HEK293T (cell line): ENCODE data around the gene BORCS6.

ENCODE experiments used
- CTCF ChIA-PET: fragments of 350-600 bp; formaldehyde crosslinking; extraction: SDS; loops from one replicate; lab custom pipeline; 2021; ENCODE audit warnings: antibody characterized with exemption, inconsistent platforms; lab: Yijun Ruan, JAX
- POLR2A ChIA-PET: fragments of 350-600 bp; formaldehyde crosslinking; extraction: SDS; loops from one replicate; lab custom pipeline; 2020; ENCODE audit warnings: antibody characterized with exemption, inconsistent platforms; lab: Yijun Ruan, JAX
- DNase-seq: peaks from one replicate; pipeline ENCODE4 v3.0.0; 2012; ENCODE audit warnings: mixed read lengths; ENCODE audit errors: extremely low spot score
- ARNT ChIP-seq: fragments of 450-650 bp; IDR thresholded peaks from 2 replicates; pipeline ENCODE4 v1.6.1; 2017; ENCODE audit warnings: mild to moderate bottlenecking
- BHLHE40 ChIP-seq: fragments of 450-650 bp; IDR thresholded peaks from 2 replicates; pipeline ENCODE4 v1.6.1; 2016; ENCODE audit warnings: mild to moderate bottlenecking, moderate library complexity, borderline replicate concordance
- CTBP1 ChIP-seq: fragments of 450-650 bp; IDR thresholded peaks from 2 replicates; pipeline ENCODE4 v1.6.1; 2016; ENCODE audit warnings: borderline replicate concordance
- ELF4 ChIP-seq: fragments of 450-650 bp; IDR thresholded peaks from 2 replicates; pipeline ENCODE4 v1.6.1; 2017; ENCODE audit warnings: antibody characterized with exemption
- FOXA1 ChIP-seq: fragments of 450-650 bp; IDR thresholded peaks from 2 replicates; pipeline ENCODE4 v1.6.1; 2016; ENCODE audit warnings: mild to moderate bottlenecking
- FOXM1 ChIP-seq: fragments of 450-650 bp; IDR thresholded peaks from 2 replicates; pipeline ENCODE4 v1.6.1; 2017; ENCODE audit warnings: mild to moderate bottlenecking, borderline replicate concordance
- HDGF ChIP-seq: fragments of 450-650 bp; IDR thresholded peaks from 2 replicates; pipeline ENCODE4 v1.6.1; 2017; ENCODE audit warnings: antibody characterized with exemption, borderline replicate concordance
- L3MBTL2 ChIP-seq: fragments of 450-650 bp; conservative IDR thresholded peaks from 2 replicates; pipeline ENCODE4 v1.6.1; 2016; ENCODE audit warnings: mild to moderate bottlenecking
- LEF1 ChIP-seq: fragments of 450-650 bp; IDR thresholded peaks from 2 replicates; pipeline ENCODE4 v1.6.1; 2017; ENCODE audit warnings: mild to moderate bottlenecking, borderline replicate concordance
- NFRKB ChIP-seq: fragments of 450-650 bp; IDR thresholded peaks from 2 replicates; pipeline ENCODE4 v1.6.1; 2016; ENCODE audit warnings: mild to moderate bottlenecking, moderate library complexity
- PKNOX1 ChIP-seq: fragments of 450-650 bp; IDR thresholded peaks from 2 replicates; pipeline ENCODE4 v1.6.1; 2016
- SP1 ChIP-seq: fragments of 450-650 bp; IDR thresholded peaks from 2 replicates; pipeline ENCODE4 v1.6.1; 2017
- TARDBP ChIP-seq: fragments of 450-650 bp; IDR thresholded peaks from 2 replicates; pipeline ENCODE4 v1.6.1; 2016
- ZNF384 ChIP-seq: fragments of 450-650 bp; IDR thresholded peaks from 2 replicates; pipeline ENCODE4 v1.6.1; 2016

The BORCS6 gene

GRCh38 chr17:8227238-8227581 is 37.2 kb upstream of the BORCS6 start:
- ChIA-PET POLR2A (interaction anchor here (0.6 to 9.9 kb wide), 7 partner anchors 8 to 71 kb away, joined by 3 to 135 read pairs (median 4); partner anchors contain the start of genes BORCS6, CTC1, PFAS and RANGRF), CTCF (interaction anchor here (1.2 kb wide), 1 partner anchor 108 kb away, joined by 3 read pairs; no protein-coding TSS in a partner anchor)

DNA sequence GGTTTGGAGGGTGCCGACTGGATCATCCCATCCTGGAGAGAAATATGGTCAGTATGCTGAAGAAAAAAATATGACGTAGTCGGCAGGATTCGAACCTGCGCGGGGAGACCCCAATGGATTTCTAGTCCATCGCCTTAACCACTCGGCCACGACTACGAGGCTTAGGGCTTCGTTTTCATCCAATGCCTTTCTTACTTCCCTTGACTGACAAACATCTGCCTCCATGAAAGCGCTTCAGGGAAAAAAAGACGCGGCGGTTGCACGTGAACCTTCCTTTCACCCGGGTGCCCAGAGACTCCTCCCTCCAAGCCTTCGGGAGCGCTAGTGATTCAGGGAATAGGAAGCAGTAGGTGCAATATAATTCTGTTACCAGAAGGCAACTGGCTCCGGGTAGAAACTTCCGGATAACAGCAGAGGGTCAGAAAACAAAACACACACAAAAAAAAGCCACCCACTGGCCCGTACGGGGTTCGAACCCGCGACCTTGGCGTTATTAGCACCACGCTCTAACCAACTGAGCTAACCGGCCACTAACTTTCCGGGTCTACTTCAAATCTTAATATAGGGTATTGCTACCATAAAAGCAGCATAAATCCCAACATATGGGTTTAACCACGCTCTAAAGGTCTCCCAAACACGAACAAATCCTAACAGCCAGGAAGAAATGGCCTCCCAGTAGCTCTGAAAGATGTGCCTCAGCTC is 36.7 kb upstream of the BORCS6 start:
- POLR2A ChIA-PET, result interaction anchor here (0.8 to 9.9 kb wide), 8 partner anchors 9 to 70 kb away, joined by 3 to 135 read pairs (median 6); partner anchors contain the start of genes AURKB, BORCS6, CTC1 and PFAS
- peak; percentile 59 for DNase-seq
- TF ChIP-seq L3MBTL2 (peak; percentile 41), FOXM1 (no peak), NFRKB (peak; percentile 31; the same call in 1 of the 2 replicates), FOXA1 (no peak), TARDBP (no peak), ZNF384 (peak; percentile 75), HDGF (no peak), LEF1 (no peak), PKNOX1 (peak; percentile 84), ELF4 (peak; percentile 25; the same call in 1 of the 2 replicates)
- CTCF ChIA-PET, result interaction anchor here (1.2 kb wide), 1 partner anchor 107 kb away, joined by 3 read pairs; no protein-coding TSS in a partner anchor

More at GRCh38 chr17:8227238-8227581, 37.2 kb upstream of the BORCS6 start:
- TF ChIP-seq ZNF384, result no peak
- no peak for TF ChIP-seq ELF4
- TF ChIP-seq BHLHE40, result no peak
- TF ChIP-seq FOXM1, result no peak
- TF ChIP-seq NFRKB, result no peak
- peak; percentile 71; the same call in 1 of the 2 replicates for TF ChIP-seq HDGF
- peak; percentile 9 for DNase-seq

DNA sequence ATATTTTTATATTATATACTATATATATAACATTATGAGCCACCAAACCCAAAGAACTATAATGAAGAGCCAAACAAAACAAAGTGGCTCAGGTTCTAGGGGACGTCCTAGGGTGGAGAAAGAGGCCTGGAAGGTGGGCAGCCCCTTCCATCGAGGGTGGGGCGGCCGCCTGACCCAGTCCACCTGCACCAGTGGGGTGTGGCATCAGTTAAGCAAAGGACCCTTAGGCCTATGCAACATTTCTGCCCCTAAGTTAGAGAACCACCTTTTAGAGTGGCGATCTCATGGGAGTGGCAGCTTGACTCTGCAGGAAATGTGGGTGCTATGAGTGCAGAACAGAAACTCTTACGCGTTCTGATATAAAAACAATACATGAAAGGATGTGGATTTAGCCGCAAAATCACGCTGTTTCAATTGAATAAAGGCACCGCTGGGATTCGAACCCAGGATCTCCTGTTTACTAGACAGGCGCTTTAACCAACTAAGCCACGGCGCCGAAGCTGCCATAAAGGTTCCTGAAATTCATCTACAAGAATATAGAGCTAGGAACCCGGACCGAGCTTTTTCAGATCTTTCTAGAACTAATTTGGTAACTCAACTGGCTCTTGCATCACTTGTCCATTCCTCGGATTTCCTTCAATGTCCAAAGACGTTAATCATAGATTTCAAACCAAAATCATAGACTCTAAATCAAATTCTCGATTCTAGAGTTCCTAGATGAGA is 36.0 kb upstream of the BORCS6 start:
- POLR2A ChIA-PET, result interaction anchor here (1.0 to 9.9 kb wide), 7 partner anchors 10 to 69 kb away, joined by 4 to 135 read pairs (median 8); partner anchors contain the start of genes AURKB, BORCS6, CTC1 and PFAS
- CTCF ChIA-PET, result no interaction called here
- TF ChIP-seq L3MBTL2 (no peak), SP1 (no peak), BHLHE40 (no peak), FOXA1 (no peak), TARDBP (no peak), NFRKB (no peak)
- DNase-seq, result peak; percentile 30

DNA sequence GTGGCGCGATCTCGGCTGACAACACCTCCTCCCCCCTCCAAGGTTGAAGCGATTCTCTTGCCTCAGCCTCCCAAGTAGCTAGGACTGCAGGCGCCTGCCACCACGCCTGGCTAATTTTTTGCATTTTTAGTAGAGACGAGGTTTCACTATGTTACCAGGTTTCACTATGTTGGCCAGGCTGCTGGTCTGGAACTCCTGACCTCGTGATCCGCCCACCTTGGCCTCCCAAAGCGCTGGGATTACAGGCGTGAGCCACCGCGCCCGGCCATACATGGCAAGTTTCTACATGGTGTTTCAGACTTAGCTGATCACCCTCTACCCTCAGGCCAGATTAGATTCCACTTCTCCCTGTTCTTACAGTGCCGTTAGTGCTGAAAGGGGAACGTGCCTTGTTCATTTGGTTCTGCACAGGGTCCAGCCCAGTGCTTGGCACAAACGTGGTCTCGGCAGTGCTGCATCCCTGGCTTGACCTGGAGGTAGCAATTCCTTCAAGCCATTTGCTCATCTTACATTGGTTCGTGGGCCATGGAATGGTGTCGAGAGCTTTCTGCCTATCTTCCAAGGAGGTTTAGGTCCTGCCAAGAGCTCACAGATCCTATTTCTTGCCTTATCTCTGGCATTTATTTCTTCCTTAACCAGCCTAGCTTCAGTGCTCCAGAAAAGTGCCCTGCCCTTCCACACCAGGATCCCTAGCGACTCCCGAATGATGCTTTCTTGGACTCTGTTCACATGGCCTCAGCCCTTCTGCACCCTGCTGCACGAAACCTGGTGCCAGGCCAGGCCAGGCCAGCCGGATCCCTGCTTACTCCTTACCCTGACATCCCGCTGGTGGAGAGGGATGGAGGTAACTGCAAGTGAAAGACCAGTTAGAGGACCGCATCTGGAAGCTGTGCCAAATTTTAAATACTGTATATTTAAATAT is 35.2 kb upstream of the BORCS6 start:
- CTCF ChIA-PET, result interaction anchor here (0.6 kb wide), 1 partner anchor 348 kb away, joined by 4 read pairs; no protein-coding TSS in a partner anchor
- POLR2A ChIA-PET, result interaction anchor here (1.0 to 9.9 kb wide), 7 partner anchors 14 to 159 kb away, joined by 3 to 135 read pairs (median 10); partner anchors contain the start of genes AURKB, BORCS6, CTC1 and PFAS

DNA sequence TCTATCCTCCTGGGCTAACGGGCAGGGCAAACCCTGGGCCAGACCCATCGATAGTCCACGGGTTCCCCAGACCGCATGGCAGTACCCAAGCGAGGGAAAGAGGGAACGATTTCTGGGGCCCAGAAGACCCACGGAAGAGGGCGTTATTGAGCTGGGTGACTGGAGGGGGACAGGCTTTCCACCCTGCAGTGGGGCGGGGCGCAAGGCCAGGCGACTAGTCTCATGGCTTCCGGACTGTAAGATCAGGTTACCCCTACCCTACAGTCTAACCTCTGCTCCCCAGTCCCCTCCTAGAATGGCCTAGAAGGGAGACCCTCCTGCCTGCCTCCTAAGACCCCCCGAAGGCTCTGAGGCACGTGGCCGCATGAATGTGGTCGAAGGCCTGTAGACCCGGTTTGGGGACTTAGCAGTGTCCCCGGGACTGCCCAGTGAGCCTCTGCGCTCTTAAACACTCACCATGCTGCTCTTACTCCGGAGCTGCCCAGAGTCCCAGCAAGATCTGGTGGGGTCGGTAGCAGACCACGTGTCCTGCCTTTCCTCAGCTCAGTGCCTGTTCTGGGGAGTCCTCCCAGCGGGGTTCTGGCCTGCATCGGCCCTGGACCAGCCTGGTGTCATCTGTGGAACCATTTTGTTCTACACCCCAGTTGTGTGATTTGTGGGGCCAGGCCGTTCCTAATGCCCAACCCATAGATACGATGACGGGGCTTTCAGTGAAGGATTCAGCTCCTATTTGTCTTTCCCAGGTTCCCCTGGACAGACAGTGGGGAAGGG is 33.6 kb upstream of the BORCS6 start:
- TF ChIP-seq L3MBTL2, result peak; percentile 95
- no peak for TF ChIP-seq FOXM1
- ChIA-PET POLR2A (interaction anchor here (0.7 to 9.9 kb wide), 19 partner anchors 9 to 146 kb away, joined by 3 to 135 read pairs (median 7); partner anchors contain the start of genes ALOXE3, AURKB, BORCS6 and CTC1), CTCF (interaction anchor here (1.0 to 1.6 kb wide), 7 partner anchors 24 to 104 kb away, joined by 3 to 9 read pairs (median 4); partner anchors contain the start of genes BORCS6, CTC1 and SLC25A35)
- DNase-seq, result no peak

More for the DNA sequence above, 35.2 kb upstream of the BORCS6 start:
- DNase-seq, result no peak
- no peak for TF ChIP-seq LEF1

DNA sequence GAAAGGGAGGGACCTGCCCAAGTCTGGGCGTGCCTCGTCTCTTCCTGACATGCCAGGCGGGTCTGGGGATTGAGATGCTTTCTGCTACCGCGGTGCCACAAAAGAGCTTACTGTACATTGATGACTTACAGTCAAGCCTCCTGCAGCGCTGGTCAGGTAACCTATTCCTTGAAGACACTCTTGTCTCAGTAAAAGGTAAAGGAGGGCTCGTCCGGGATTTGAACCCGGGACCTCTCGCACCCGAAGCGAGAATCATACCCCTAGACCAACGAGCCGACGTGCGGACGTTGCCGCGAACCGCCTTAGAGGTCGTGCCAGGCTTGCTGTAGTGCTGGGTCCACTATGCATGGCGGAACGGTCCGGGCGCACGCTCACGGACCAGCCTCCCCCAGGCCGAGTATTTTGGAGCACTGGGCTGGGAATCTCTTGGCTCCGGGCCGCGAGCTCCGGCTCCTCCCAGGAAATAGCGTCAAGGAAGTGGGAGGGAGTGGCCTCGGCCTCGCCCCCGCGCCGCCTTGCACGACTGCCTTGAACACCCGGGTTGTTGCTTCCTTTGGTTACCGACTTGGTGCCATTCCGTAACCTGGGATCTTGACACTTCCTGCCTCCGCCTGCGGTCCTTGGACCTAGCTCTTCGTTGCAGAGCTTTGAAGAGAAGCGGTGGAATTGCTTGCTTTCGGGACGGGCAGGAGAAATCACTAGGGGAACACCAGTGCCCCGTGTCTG is 32.8 kb upstream of the BORCS6 start:
- peak; percentile 64 for DNase-seq
- peak; percentile 25; the same call in 1 of the 2 replicates for TF ChIP-seq ARNT
- TF ChIP-seq SP1, result no peak
- TF ChIP-seq ELF4, result no peak
- no peak for TF ChIP-seq NFRKB
- TF ChIP-seq TARDBP, result no peak
- peak; percentile 4; the same call in 1 of the 2 replicates for TF ChIP-seq CTBP1
- TF ChIP-seq FOXM1, result no peak
- no peak for TF ChIP-seq FOXA1
- TF ChIP-seq LEF1, result no peak
- ChIA-PET CTCF (interaction anchor here (0.7 to 1.6 kb wide), 7 partner anchors 25 to 103 kb away, joined by 3 to 9 read pairs (median 4); partner anchors contain the start of genes BORCS6 and CTC1), POLR2A (interaction anchor here (0.6 to 9.9 kb wide), 20 partner anchors 12 to 147 kb away, joined by 3 to 135 read pairs (median 6); partner anchors contain the start of genes ALOXE3, AURKB, BORCS6 and CTC1)
